NCI-H345 (cell line): Measurements from ENCODE around the gene KYNU.
"Not testable (repeated sequence)": the region's sequence is repeated elsewhere in the genome, so short reads cannot be mapped to it uniquely, and the experiment has no call there.

Experiments
- DNase-seq: peaks from one replicate; lab custom pipeline; 2025; lab: John Stamatoyannopoulos, UW

KYNU gene

GRCh38 chr2:142918624-142919023, 41.2 kb downstream of the KYNU start:
- no peak for DNase-seq

DNA sequence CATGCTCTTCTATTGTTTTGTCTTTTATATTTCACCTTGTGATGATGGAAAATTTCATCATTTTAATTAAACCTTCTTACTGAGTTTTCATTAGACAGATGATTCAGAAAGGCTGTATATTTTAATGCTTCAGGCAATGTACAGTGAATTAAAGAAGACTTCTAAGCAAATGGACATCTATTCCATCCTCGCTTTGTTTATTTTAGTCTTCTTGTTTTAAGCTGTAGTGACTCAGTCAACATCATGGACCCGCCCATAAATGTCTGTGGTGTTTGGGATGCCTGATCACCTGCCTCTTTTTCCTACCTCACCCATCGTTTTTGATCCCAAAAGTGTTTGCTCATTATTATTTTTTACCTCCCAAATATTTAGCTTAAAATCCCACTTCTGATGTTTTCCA, 43.1 kb downstream of the KYNU start:
- no peak for DNase-seq

GRCh38 chr2:142926445-142926844, 49.0 kb downstream of the KYNU start:
- no peak for DNase-seq

- no peak for DNase-seq
Observed at GRCh38 chr2:142930835-142931398, 53.5 kb downstream of the KYNU start.

DNA sequence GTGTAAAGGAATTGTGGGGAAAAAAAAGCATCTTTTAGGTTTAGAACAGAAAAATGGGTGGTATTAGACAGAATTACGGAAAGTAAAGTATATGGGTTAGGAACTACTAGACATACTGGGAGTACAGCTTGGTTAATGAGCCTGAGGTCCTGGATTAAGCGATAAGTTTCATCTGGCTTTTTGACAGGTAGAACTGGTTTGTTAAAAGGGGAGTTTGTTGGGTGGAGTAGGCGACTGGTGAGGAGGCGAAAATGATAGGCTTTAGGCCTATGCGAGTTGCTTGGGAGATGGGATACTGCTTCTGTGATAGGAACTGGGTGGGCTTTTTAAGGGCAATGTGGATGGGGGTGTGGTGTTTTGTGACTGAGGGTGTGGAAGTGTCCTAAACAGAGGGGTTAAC, 56.5 kb downstream of the KYNU start:
- no peak for DNase-seq

- no peak for DNase-seq
Observed at GRCh38 chr2:142935563-142936089, 58.2 kb downstream of the KYNU start.

- DNase-seq: no peak
Observed at GRCh38 chr2:142936629-142937028, 59.2 kb downstream of the KYNU start.

- DNase-seq: no peak
Observed at GRCh38 chr2:142937347-142937746, 59.9 kb downstream of the KYNU start.

DNA sequence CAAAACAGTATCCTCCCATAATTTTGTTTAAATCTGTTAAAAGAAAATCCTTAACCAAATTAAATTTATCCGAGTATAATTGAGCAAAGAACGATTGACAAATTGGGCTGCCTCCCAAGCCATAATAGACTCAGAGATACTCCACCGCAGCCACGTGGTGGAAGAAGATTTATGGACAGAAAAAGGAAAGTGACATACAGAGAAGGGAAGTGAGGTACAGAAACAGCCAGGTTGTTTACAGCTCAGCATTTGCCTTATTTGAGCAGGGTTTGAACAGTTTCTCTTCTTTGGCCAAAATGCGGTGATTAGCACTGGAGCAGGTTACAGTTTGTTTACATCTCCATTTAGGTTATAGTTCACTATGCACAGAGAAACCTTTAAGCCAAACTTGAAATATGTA, 60.8 kb downstream of the KYNU start:
- no peak for DNase-seq

GRCh38 chr2:142940606-142941223, 63.3 kb downstream of the KYNU start:
- no peak for DNase-seq

DNA sequence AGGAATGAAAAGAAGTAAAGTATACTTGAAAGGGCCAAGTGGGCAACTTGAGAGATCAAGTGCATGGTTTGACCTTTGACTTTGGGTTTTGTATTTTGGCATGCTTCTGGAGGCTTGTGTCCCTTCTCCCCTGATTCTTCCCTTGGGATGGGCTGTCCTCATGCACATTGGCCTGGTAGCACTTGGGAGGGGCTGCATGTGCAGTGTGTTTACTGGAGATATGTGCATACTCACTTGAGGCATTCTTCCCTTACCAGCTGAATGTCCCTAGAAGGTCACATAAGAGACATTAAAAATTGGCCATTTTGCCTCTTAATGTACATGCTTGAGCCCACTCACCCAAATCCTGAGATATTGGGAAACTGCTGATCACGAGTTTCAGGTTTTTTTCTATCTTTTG, 65.2 kb downstream of the KYNU start:
- no peak for DNase-seq

GRCh38 chr2:142944264-142944663, 66.8 kb downstream of the KYNU start:
- no peak for DNase-seq

DNA sequence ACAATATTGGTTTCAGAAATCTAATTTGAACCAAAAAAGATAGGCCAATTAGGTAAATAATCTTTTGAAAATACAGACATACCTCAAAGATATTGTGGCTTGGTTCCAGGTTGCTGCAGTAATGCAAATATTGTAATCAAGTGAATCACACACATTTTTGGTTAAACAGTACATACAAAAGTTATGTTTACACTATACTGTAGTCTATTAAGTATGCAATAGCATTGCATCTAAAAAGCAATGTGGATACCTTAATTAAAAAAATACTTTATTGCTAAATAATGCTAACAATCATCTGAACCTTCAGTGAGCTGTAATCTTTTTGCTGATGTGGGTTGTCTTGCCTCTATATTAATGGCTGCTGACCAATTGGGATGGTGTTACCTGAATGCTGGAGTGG, 67.3 kb downstream of the KYNU start:
- no peak for DNase-seq

- DNase-seq: no peak
Observed at GRCh38 chr2:142946941-142947340, 69.5 kb downstream of the KYNU start.

DNA sequence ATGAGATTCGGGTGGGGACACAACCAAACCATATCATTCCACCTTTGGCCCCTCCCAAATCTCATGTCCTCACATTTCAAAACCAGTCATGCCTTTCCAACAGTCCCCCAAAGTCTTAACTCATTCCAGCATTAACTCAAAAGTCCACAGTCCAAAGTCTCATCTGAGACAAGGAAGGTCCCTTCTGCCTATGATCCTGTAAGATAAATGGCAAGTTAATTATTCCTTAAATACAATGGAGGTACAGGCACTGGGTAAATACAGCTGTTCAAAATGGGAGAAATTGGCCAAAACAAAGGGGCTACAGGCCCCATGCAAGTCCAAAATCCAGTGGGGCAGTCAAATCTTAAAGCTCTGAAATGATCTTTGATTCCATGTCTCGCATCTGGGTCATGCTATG, 71.3 kb downstream of the KYNU start:
- DNase-seq: not testable (repeated sequence)

DNA sequence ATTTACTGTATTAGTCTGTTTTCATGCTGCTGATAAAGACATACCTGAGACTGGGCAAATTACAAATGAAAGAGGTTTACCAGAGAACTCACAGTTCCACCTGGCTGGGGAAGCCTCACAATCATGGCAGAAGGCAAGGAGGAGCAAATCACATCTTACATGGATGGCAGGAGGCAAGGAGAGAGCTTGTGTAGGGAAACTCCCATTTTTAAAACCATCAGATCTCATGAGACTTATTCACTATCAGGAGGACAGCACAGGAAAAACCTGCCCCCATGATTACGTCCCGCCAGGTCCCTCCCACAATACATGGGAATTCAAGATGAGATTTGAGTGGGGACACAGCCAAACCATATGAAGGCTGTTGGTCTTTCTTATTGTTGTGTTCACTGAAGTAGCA, 72.9 kb downstream of the KYNU start:
- DNase-seq: not testable (repeated sequence)

GRCh38 chr2:142951190-142952007, 73.9 kb downstream of the KYNU start:
- no peak for DNase-seq

DNA sequence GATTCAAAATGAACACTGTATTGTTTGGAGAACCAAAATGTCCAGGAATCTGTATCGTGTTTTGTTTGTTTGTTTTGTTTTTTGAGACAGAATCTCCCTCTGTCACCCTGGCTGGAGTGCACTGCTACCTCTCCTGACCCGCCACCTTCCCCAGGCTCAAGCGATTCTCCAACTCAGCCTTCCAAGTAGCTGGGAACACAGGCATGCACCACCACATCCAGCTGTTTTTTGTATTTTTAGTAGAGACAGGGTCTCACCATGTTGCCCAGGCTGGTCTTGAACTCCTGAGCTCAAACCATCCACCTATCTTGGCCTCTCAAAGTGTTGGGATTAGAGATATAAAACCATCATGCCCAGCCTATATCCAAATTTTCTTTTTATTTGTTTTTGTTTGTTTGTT, 74.6 kb downstream of the KYNU start:
- no peak for DNase-seq

GRCh38 chr2:142952793-142953494, 75.5 kb downstream of the KYNU start:
- no peak for DNase-seq

- no peak for DNase-seq
Observed at GRCh38 chr2:142954493-142954892, 77.0 kb downstream of the KYNU start.

GRCh38 chr2:142957144-142957543, 79.7 kb downstream of the KYNU start:
- DNase-seq: no peak

DNA sequence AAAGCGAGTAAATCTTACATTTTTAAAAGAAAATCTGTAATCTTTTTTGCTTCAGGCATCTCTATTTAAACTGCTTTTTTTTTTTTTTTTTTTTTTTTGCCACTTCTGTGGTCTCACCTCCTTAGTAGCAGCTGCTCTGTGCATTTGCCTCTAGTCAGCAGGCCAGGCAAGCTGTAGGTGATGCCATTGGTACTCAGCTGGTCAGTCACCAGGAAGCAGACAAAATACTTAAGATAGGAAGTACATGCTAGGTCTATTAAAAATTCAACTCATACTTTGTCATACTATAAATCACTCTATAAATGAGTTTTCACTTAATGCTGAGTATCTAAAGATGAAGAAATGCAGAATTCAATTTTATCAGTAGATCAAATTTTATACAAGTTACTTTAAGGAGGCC, 83.7 kb downstream of the KYNU start:
- DNase-seq: no peak

GRCh38 chr2:142965443-142965842, 88.0 kb downstream of the KYNU start:
- DNase-seq: no peak
